OCI-M2 (cell line): ENCODE data around the gene EPHB2.
"Not testable (repeated sequence)": the region's sequence is repeated elsewhere in the genome, so short reads cannot be mapped to it uniquely, and the experiment has no call there.

Experiments used
- DNase-seq: peaks from one replicate; lab custom pipeline; 2025; ENCODE audit not compliant: unreplicated experiment; lab: John Stamatoyannopoulos, UW

Gene EPHB2

GRCh38 chr1:22932803-22933470 is 222.3 kb downstream of the EPHB2 start:
- no peak for DNase-seq

GRCh38 chr1:22935433-22935832 is 224.8 kb downstream of the EPHB2 start:
- no peak for DNase-seq

GRCh38 chr1:22936681-22937080 is 226.0 kb downstream of the EPHB2 start:
- no peak for DNase-seq

- DNase-seq = no peak
Observed at GRCh38 chr1:22941257-22941656, 230.6 kb downstream of the EPHB2 start.

- DNase-seq = no peak
Observed at GRCh38 chr1:22944346-22945055, 233.9 kb downstream of the EPHB2 start.

- not testable (repeated sequence) for DNase-seq
Observed at GRCh38 chr1:22945171-22945570, 234.5 kb downstream of the EPHB2 start.

GRCh38 chr1:22949822-22950331 is 239.2 kb downstream of the EPHB2 start:
- no peak for DNase-seq

- no peak for DNase-seq
Observed at GRCh38 chr1:22951796-22952195, 241.2 kb downstream of the EPHB2 start.

- DNase-seq = no peak
Observed at GRCh38 chr1:22952694-22953056, 242.0 kb downstream of the EPHB2 start.

- no peak for DNase-seq
Observed at GRCh38 chr1:22953057-22953739, 242.6 kb downstream of the EPHB2 start.

- DNase-seq = no peak
Observed at GRCh38 chr1:22953740-22954141, 243.1 kb downstream of the EPHB2 start.

- DNase-seq = no peak
Observed at GRCh38 chr1:22955146-22955545, 244.5 kb downstream of the EPHB2 start.

- no peak for DNase-seq
Observed at GRCh38 chr1:22957066-22957465, 246.4 kb downstream of the EPHB2 start.

- no peak for DNase-seq
Observed at GRCh38 chr1:22958556-22958955, 247.9 kb downstream of the EPHB2 start.

- DNase-seq = no peak
Observed at GRCh38 chr1:22959545-22960360, 249.1 kb downstream of the EPHB2 start.

GRCh38 chr1:22962558-22962957 is 251.9 kb downstream of the EPHB2 start:
- DNase-seq = no peak

- no peak for DNase-seq
Observed at GRCh38 chr1:22963044-22963677, 252.5 kb downstream of the EPHB2 start.

- no peak for DNase-seq
Observed at GRCh38 chr1:22966309-22966708, 255.7 kb downstream of the EPHB2 start.

- no peak for DNase-seq
Observed at GRCh38 chr1:22967833-22968232, 257.2 kb downstream of the EPHB2 start.

GRCh38 chr1:22969304-22969709 is 258.7 kb downstream of the EPHB2 start:
- DNase-seq = no peak

- no peak for DNase-seq
Observed at GRCh38 chr1:22970096-22970495, 259.5 kb downstream of the EPHB2 start.
